ENCODE results near the gene PCDHGA10. TPM values are rescaled to one million over a fixed set of nuclear protein-coding genes. Genes with fewer than 3 reads are reported as not detected.
"Not testable (repeated sequence)": the region's sequence is repeated elsewhere in the genome, so short reads cannot be mapped to it uniquely, and the experiment has no call there.

The PCDHGA10 gene
- total and polyA plus RNA-seq, 4 donors: 0.89 to 12.9 (median 3.3) TPM

GRCh38 chr5:141397756-141398551 lies 14.8 kb upstream of the PCDHGA10 start, which contains the start of gene PCDHGB5:
Gene PCDHGB5, plus strand, starts transcription at chr5:141397947. Its CDS starts 181 bp downstream, at chr5:141398128.
- H3K36me3 ChIP-seq (ENCODE audit: control insufficient read depth in 4 of 4, insufficient read depth in 4 of 4, low read length in 4 of 4); H3K4me1 ChIP-seq (ENCODE audit: control insufficient read depth in 5 of 5, insufficient read depth in 5 of 5, low read length in 5 of 5); H3K27me3 ChIP-seq (ENCODE audit: control insufficient read depth in 3 of 3, insufficient read depth in 3 of 3, low read length in 2 of 3); H3K9ac ChIP-seq (ENCODE audit: insufficient read depth in 1 of 2, low read length in 2 of 2); H3K4me3 ChIP-seq; H3K27ac ChIP-seq (ENCODE audit: low read depth in 1 of 2, low read length in 1 of 2): not testable (repeated sequence)
- peak; percentile 22 for TF ChIP-seq CTCF (IDR thresholded peaks at IDR 0.05; ENCODE audit: control extremely low read depth, extremely low read depth)
- peak in 2 of 3 donors; percentile 31 to 44 for DNase-seq
- 5% methylated on average over 20 to 24 of the region's 43 CpGs for WGBS, 2 donors
- ATAC-seq (ENCODE audit: insufficient read depth, low FRiP score): peak; percentile 62
- peaks cover 3 to 38% (median 22%) of the 10 kb centered on the region in 4 donors for H3K9me3 ChIP-seq (ENCODE audit: control insufficient read depth in 4 of 4, insufficient read depth in 3 of 4, low read length in 3 of 4)

- H3K4me3 ChIP-seq: no peak overlapping the region
- no peak overlapping the region for H3K27ac ChIP-seq (ENCODE audit: low read depth in 1 of 2, low read length in 1 of 2)
- no peak overlapping the region for H3K9ac ChIP-seq (ENCODE audit: insufficient read depth in 1 of 2, low read length in 2 of 2)
- H3K27me3 ChIP-seq (ENCODE audit: control insufficient read depth in 3 of 3, insufficient read depth in 3 of 3, low read length in 2 of 3): no peaks in the 10 kb centered on the region
- WGBS, 2 donors: 23 to 30% methylated on average over 15 of the region's 15 CpGs
- DNase-seq (no peak), ATAC-seq (ENCODE audit: insufficient read depth, low FRiP score) (no peak)
- H3K9me3 ChIP-seq (ENCODE audit: control insufficient read depth in 4 of 4, insufficient read depth in 3 of 4, low read length in 3 of 4): peaks cover 3 to 40% (median 24%) of the 10 kb centered on the region in 4 donors
- H3K4me1 ChIP-seq (ENCODE audit: control insufficient read depth in 5 of 5, insufficient read depth in 5 of 5, low read length in 5 of 5): peaks cover 0 to 3% (median 0%) of the 10 kb centered on the region in 5 donors
- no peak for TF ChIP-seq CTCF (IDR thresholded peaks at IDR 0.05; ENCODE audit: control extremely low read depth, extremely low read depth)
- peaks cover 0 to 5% (median 0%) of the 10 kb centered on the region in 4 donors for H3K36me3 ChIP-seq (ENCODE audit: control insufficient read depth in 4 of 4, insufficient read depth in 4 of 4, low read length in 4 of 4)
These were observed 14.2 kb upstream of the PCDHGA10 start for GRCh38 chr5:141398608-141399007.

GRCh38 chr5:141399555-141400258 lies 13.1 kb upstream of the PCDHGA10 start:
- 24 to 25% methylated on average over 61 of the region's 61 CpGs for WGBS, 2 donors
- H3K4me3 ChIP-seq: no peak overlapping the region
- H3K9ac ChIP-seq (ENCODE audit: insufficient read depth in 1 of 2, low read length in 2 of 2): no peak overlapping the region
- no peak for TF ChIP-seq CTCF (IDR thresholded peaks at IDR 0.05; ENCODE audit: control extremely low read depth, extremely low read depth)
- H3K36me3 ChIP-seq (ENCODE audit: control insufficient read depth in 4 of 4, insufficient read depth in 4 of 4, low read length in 4 of 4): peaks cover 0 to 3% (median 0%) of the 10 kb centered on the region in 4 donors
- H3K27ac ChIP-seq (ENCODE audit: low read depth in 1 of 2, low read length in 1 of 2): no peak overlapping the region
- no peak for DNase-seq
- H3K4me1 ChIP-seq (ENCODE audit: control insufficient read depth in 5 of 5, insufficient read depth in 5 of 5, low read length in 5 of 5): peaks cover 0 to 3% (median 0%) of the 10 kb centered on the region in 5 donors
- no peak for ATAC-seq (ENCODE audit: insufficient read depth, low FRiP score)
- H3K9me3 ChIP-seq (ENCODE audit: control insufficient read depth in 4 of 4, insufficient read depth in 3 of 4, low read length in 3 of 4): peaks cover 3 to 40% (median 24%) of the 10 kb centered on the region in 4 donors
- H3K27me3 ChIP-seq (ENCODE audit: control insufficient read depth in 3 of 3, insufficient read depth in 3 of 3, low read length in 2 of 3): no peaks in the 10 kb centered on the region

Measured in lung (tissue), 12 donors.